ENCODE measurements around the gene SPHKAP.

SPHKAP gene

DNA sequence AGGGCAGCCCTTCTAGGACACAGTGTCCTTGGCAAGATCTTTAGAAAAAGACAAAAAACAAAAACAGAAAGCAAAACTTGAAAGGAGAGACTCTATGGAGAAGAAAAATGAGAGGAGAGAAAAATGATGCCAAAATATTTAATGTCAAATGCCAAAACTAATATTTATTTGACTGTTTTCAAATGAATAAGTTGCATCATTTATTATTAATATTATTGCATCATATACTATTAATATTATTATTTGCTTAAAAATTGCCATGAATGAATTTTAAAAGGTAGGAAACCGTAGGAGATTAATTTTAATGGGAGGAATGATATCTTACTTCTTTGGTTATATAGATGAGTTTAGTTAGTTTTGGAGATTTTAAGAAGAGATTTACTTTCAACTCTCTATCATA, 165.7 kb downstream of the SPHKAP start:
- TF ChIP-seq, protein P1, sequence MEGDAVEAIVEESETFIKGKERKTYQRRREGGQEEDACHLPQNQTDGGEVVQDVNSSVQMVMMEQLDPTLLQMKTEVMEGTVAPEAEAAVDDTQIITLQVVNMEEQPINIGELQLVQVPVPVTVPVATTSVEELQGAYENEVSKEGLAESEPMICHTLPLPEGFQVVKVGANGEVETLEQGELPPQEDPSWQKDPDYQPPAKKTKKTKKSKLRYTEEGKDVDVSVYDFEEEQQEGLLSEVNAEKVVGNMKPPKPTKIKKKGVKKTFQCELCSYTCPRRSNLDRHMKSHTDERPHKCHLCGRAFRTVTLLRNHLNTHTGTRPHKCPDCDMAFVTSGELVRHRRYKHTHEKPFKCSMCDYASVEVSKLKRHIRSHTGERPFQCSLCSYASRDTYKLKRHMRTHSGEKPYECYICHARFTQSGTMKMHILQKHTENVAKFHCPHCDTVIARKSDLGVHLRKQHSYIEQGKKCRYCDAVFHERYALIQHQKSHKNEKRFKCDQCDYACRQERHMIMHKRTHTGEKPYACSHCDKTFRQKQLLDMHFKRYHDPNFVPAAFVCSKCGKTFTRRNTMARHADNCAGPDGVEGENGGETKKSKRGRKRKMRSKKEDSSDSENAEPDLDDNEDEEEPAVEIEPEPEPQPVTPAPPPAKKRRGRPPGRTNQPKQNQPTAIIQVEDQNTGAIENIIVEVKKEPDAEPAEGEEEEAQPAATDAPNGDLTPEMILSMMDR (IDR thresholded peaks at IDR 0.05), result no peak
- H3K27ac ChIP-seq, result no peak overlapping the region
- no peak overlapping the region for H3K4me3 ChIP-seq
- DNase-seq (ENCODE audit: low spot score), result no peak

DNA sequence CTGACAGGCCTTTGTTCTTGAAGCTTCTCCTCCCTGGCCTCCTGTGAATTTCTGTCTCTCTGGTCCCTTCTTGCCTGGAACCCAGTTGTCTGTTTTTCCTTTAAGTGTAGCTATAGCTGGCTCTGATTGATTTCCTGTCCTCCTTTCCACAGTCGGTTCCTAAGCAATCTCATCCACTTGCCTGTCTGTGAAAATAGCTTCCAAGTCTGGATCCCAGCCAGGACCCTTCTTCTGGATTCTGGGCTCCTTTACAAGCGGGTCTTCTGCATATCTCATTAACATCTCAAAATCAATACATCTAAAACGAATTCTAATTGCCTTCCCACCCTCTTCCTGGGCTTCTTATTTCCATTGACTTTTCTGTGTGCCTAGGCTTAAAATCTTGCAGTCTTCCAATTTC, 185.1 kb downstream of the SPHKAP start:
- no peak overlapping the region for H3K4me3 ChIP-seq
- TF ChIP-seq, protein P1 (IDR thresholded peaks at IDR 0.05), result no peak
- DNase-seq (ENCODE audit: low spot score), result no peak
- no peak overlapping the region for H3K27ac ChIP-seq

GRCh38 chr2:227990937-227991336, 190.6 kb downstream of the SPHKAP start:
- Histone ChIP-seq H3K4me3 (no peak overlapping the region), H3K27ac (no peak overlapping the region)
- DNase-seq (ENCODE audit: low spot score), result no peak
- TF ChIP-seq, protein P1 (IDR thresholded peaks at IDR 0.05), result no peak

DNA sequence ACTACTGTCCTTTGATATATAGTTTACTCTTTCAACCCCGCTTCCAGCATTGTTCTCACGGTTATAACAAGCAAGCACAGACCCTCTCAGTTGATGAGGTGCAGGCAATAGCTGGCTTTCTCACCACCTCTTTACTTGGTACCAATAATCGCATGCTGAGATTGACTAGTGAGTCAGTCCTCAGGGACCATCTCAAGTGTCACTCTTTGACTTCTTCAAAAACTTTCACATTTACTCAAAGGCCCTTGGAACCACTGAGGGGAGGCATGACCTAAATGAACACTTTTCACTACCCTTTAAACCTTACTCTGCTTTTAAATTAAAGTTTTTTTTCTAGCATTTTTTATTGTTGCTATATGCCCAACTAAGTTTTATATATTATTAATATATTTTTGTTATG, 208.2 kb downstream of the SPHKAP start:
- TF ChIP-seq, protein P1 (IDR thresholded peaks at IDR 0.05), result no peak
- no peak overlapping the region for H3K4me3 ChIP-seq
- DNase-seq (ENCODE audit: low spot score), result no peak
- no peak overlapping the region for H3K27ac ChIP-seq

GRCh38 chr2:227971619-227972230, 209.8 kb downstream of the SPHKAP start:
- Histone ChIP-seq H3K27ac (no peak overlapping the region), H3K4me3 (no peak overlapping the region)
- no peak for DNase-seq (ENCODE audit: low spot score)
- TF ChIP-seq, protein P1 (IDR thresholded peaks at IDR 0.05), result no peak

DNA sequence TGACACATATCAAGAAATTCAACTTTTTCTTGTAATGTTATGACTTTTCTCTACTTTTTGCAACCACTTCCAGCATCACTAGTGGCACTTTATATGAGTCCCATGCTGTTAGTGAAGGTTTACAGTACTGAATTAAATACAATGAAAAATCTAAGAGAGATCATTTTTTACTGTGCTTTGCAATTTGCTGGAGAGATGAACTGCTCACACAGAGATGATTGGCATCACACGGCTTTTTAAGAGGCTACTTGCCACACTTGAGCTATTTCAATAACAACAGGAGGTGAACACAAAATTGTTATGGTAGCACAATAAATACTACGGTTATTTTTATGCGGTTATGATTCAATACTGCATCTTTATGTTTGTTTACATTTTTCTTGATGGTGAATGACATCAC, 221.2 kb downstream of the SPHKAP start:
- no peak for DNase-seq (ENCODE audit: low spot score)
- Histone ChIP-seq H3K4me3 (no peak overlapping the region), H3K27ac (no peak overlapping the region)
- TF ChIP-seq, protein P1 (IDR thresholded peaks at IDR 0.05), result no peak

DNA sequence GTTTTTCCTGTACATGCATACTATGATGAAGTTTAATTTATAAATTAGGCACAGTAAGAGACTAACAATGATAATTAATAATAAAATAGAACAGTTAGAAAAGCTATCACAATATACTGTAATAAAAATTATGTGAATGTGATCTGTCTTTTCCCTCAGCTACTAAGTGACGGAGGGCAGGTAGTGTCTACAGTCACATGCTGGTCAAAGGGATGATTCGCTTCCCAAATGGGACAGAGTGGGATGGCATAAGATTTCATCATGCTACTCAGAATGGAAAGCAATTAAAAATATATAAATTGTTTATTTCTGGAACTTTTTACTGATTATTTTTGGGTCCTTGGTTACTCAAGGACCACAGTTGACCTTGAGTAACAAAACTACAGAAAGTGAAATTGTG, 238.5 kb downstream of the SPHKAP start:
- TF ChIP-seq, protein P1 (IDR thresholded peaks at IDR 0.05), result no peak
- no peak for DNase-seq (ENCODE audit: low spot score)
- H3K4me3 ChIP-seq, result no peak overlapping the region
- no peak overlapping the region for H3K27ac ChIP-seq

Data from coronary artery (tissue), 2 donors.